ENCODE results near the gene TAMALIN.

Gene TAMALIN

GRCh38 chr12:52057638-52058576, 51.2 kb downstream of the TAMALIN start:
- no peak for TF ChIP-seq CTCF (conservative IDR thresholded peaks at IDR 0.05; ENCODE audit: low read depth)
- DNase-seq (ENCODE audit: low spot score), result no peak
- POLR2A ChIA-PET (ENCODE audit: low non-redundant PET), result no interaction called here
- no peak overlapping the region for H3K27ac ChIP-seq
- CTCF ChIA-PET, result interaction anchor here (0.6 to 1.9 kb wide), 2 partner anchors 23 to 33 kb away, joined by 3 to 7 read pairs; no protein-coding TSS in a partner anchor

- no peak overlapping the region for H3K27ac ChIP-seq
- no peak for TF ChIP-seq CTCF (conservative IDR thresholded peaks at IDR 0.05; ENCODE audit: low read depth)
- POLR2A ChIA-PET (ENCODE audit: low non-redundant PET), result no interaction called here
- CTCF ChIA-PET, result interaction anchor here (1.0 kb wide), 1 partner anchor 35 kb away, joined by 3 read pairs; no protein-coding TSS in a partner anchor
- no peak for DNase-seq (ENCODE audit: low spot score)
These were observed 52.0 kb downstream of the TAMALIN start for GRCh38 chr12:52058631-52059361.

GRCh38 chr12:52059582-52060497, 53.1 kb downstream of the TAMALIN start:
- no peak overlapping the region for H3K27ac ChIP-seq
- DNase-seq (ENCODE audit: low spot score), result no peak
- ChIA-PET POLR2A (ENCODE audit: low non-redundant PET) (no interaction called here), CTCF (interaction anchor here (0.6 kb wide), 1 partner anchor 13 kb away, joined by 3 read pairs; no protein-coding TSS in a partner anchor)
- no peak for TF ChIP-seq CTCF (conservative IDR thresholded peaks at IDR 0.05; ENCODE audit: low read depth)

- DNase-seq (ENCODE audit: low spot score), result no peak
- no peak overlapping the region for H3K27ac ChIP-seq
- no peak for TF ChIP-seq CTCF (conservative IDR thresholded peaks at IDR 0.05; ENCODE audit: low read depth)
- CTCF ChIA-PET, result interaction anchor here (0.7 kb wide), 1 partner anchor 35 kb away, joined by 4 read pairs; no protein-coding TSS in a partner anchor
- POLR2A ChIA-PET (ENCODE audit: low non-redundant PET), result no interaction called here
These were observed 53.9 kb downstream of the TAMALIN start for GRCh38 chr12:52060498-52061177.

- POLR2A ChIA-PET (ENCODE audit: low non-redundant PET), result no interaction called here
- no peak for TF ChIP-seq CTCF (conservative IDR thresholded peaks at IDR 0.05; ENCODE audit: low read depth)
- CTCF ChIA-PET, result interaction anchor here (0.5 to 1.5 kb wide), 2 partner anchors 28 to 36 kb away, joined by 5 to 8 read pairs; no protein-coding TSS in a partner anchor
- no peak overlapping the region for H3K27ac ChIP-seq
- no peak for DNase-seq (ENCODE audit: low spot score)
These were observed 54.9 kb downstream of the TAMALIN start for GRCh38 chr12:52061470-52062166.

Data from RWPE1 (cell line).